K562 (cell line): ENCODE data around the gene GPHA2. TPM values are rescaled to one million over a fixed set of nuclear protein-coding genes. Genes with fewer than 3 reads are reported as not detected.

Experiments used
- CREM ChIP-seq: IDR thresholded peaks from 2 replicates; pipeline ENCODE4 v1.6.1; 2014; ENCODE audit warnings: antibody characterized with exemption, low read depth
- HIVEP1 ChIP-seq: fragments of 250-450 bp; sonication (Bioruptor Pico); IDR thresholded peaks from 2 replicates; pipeline ENCODE4 v1.4.0; 2020; ENCODE audit warnings: mild to moderate bottlenecking
- MTA3 ChIP-seq: fragments of 450-650 bp; formaldehyde crosslinking; IDR thresholded peaks from 2 replicates; pipeline ENCODE4 v1.6.1; 2017; ENCODE audit warnings: mild to moderate bottlenecking, borderline replicate concordance
- RBM25 ChIP-seq: fragments of 200-400 bp; formaldehyde crosslinking; IDR thresholded peaks from 2 replicates; pipeline ENCODE4 v1.6.1; 2018; ENCODE audit warnings: low read length, low read depth, moderate library complexity; ENCODE audit not compliant: severe bottlenecking
- RCOR1 ChIP-seq, 2 experiments: IDR thresholded peaks; 2 replicates each; pipeline ENCODE4 v1.6.1; 2012; ENCODE audit warnings: low read depth in 2 of 2, low read length in 2 of 2, borderline replicate concordance in 1 of 2, improper control_type of control experiment in 1 of 2
- SMARCE1 ChIP-seq: fragments of 450-650 bp; IDR thresholded peaks from 2 replicates; pipeline ENCODE4 v1.7.1; 2016; ENCODE audit warnings: mild to moderate bottlenecking
- U2AF1 ChIP-seq: fragments of 200-400 bp; formaldehyde crosslinking; optimal IDR thresholded peaks from 2 replicates; pipeline ENCODE3; 2017; ENCODE audit warnings: mild to moderate bottlenecking, low read depth, low read length, moderate library complexity
- YY1 ChIP-seq, 3 experiments: IDR thresholded peaks; 2 replicates each; pipeline ENCODE4 v1.6.1; 2011; ENCODE audit warnings: low read length in 2 of 3, mild to moderate bottlenecking in 2 of 3, moderate library complexity in 2 of 3, borderline replicate concordance in 1 of 3, control low read depth in 1 of 3, low read depth in 1 of 3; ENCODE audit not compliant: insufficient read depth in 3 of 3, insufficient replicate concordance in 2 of 3, control insufficient read depth in 1 of 3, insufficient read length in 1 of 3; ENCODE audit errors: extremely low read depth in 1 of 3
- polyA plus RNA-seq, 8 experiments: library from polyadenylated mRNA; depleted of rRNA in 4 of 8; stranded (reverse) in 5 of 8; unstranded in 3 of 8; fragments of >200 nt; fragmentation: Nextera tagmentation in 2 of 8; fragmentation: Illumina TruSeq in 1 of 8; extraction: Ambion mirVana in 2 of 8; extraction: Trizol in 1 of 8; gene quantifications; 2 replicates each; pipeline versions ENCODE4 v1.2.1 to v1.2.3, GENCODE V29; 2011 to 2014; ENCODE audit warnings: inconsistent platforms in 1 of 8, missing spikeins in 1 of 8
- total RNA-seq, 7 experiments: library from RNA; depleted of rRNA in 6 of 7; stranded (reverse); fragments of >200 nt in 6 of 7; fragmentation: Illumina TruSeq in 2 of 7; extraction: Trizol in 2 of 7; gene quantifications; 2 replicates each; pipeline versions ENCODE4 v1.2.1 to v1.2.3, GENCODE V29; 2011 to 2021; ENCODE audit warnings: low replicate concordance in 1 of 7
- TF ChIP-seq, protein P1 (sequence below): IDR thresholded peaks from 2 replicates; pipeline ENCODE4 v1.6.1; 2016; ENCODE audit warnings: missing genetic modification characterization, missing compliant biosample characterization
- TF ChIP-seq, protein P2 (sequence below): fragments of 450-650 bp; conservative IDR thresholded peaks from 2 replicates; pipeline ENCODE4 v1.6.1; 2016; ENCODE audit warnings: missing genetic modification characterization, low read depth, mild to moderate bottlenecking, control low read depth, missing compliant biosample characterization

GPHA2 gene
- total and polyA plus RNA-seq, 9 of the 15 experiments (the other 6 are each of a cell fraction or from before 2014, with no cell fraction given) = 0.17 to 0.22 TPM; not detected in 7

DNA sequence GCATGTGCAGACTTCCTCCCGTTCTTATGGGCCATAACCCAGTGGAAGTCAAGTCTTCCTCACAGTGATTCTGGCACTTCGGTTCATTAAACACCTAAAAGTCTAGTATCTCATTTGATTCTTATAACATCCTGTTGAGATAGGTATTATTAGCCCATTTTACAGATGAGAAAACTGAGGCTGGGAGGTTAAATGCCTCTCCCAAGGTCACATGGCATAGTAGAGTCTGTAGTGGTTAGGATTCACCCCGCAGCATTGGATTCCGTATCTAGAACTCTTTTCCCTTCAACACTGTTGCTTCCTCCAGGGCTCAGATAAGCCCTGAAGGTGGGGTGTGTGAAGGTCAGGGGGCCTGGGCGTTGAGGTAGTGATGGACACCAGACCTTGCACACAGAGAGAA, 3.4 kb downstream of the GPHA2 start (continued):
- TF ChIP-seq U2AF1 = no peak
- TF ChIP-seq SMARCE1 = no peak
- TF ChIP-seq CREM = no peak
- TF ChIP-seq, protein P1, sequence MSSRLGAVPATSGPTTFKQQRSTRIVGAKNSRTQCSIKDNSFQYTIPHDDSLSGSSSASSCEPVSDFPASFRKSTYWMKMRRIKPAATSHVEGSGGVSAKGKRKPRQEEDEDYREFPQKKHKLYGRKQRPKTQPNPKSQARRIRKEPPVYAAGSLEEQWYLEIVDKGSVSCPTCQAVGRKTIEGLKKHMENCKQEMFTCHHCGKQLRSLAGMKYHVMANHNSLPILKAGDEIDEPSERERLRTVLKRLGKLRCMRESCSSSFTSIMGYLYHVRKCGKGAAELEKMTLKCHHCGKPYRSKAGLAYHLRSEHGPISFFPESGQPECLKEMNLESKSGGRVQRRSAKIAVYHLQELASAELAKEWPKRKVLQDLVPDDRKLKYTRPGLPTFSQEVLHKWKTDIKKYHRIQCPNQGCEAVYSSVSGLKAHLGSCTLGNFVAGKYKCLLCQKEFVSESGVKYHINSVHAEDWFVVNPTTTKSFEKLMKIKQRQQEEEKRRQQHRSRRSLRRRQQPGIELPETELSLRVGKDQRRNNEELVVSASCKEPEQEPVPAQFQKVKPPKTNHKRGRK = no peak
- no peak for TF ChIP-seq HIVEP1 (CRISPR knock-in tag)
- peak; percentile 91 for TF ChIP-seq RBM25
- TF ChIP-seq YY1 (IDR thresholded peaks at IDR 0.05; ENCODE audit: borderline replicate concordance in 1 of 3, control insufficient read depth in 1 of 3, extremely low read depth in 1 of 3, insufficient read depth in 3 of 3, insufficient read length in 1 of 3, insufficient replicate concordance in 2 of 3, low read depth in 1 of 3, low read length in 2 of 3) = no peak
- TF ChIP-seq, protein P2, sequence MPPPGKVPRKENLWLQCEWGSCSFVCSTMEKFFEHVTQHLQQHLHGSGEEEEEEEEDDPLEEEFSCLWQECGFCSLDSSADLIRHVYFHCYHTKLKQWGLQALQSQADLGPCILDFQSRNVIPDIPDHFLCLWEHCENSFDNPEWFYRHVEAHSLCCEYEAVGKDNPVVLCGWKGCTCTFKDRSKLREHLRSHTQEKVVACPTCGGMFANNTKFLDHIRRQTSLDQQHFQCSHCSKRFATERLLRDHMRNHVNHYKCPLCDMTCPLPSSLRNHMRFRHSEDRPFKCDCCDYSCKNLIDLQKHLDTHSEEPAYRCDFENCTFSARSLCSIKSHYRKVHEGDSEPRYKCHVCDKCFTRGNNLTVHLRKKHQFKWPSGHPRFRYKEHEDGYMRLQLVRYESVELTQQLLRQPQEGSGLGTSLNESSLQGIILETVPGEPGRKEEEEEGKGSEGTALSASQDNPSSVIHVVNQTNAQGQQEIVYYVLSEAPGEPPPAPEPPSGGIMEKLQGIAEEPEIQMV = no peak
- peak in 1 of 2 experiments; percentile 69; a peak in 1 of 4 replicates for TF ChIP-seq RCOR1 (IDR thresholded peaks at IDR 0.05; ENCODE audit: borderline replicate concordance in 1 of 2, low read depth in 2 of 2, low read length in 2 of 2)
- TF ChIP-seq MTA3 = no peak
- TF ChIP-seq, all 486 proteins: peak for 10
